ENCODE results near the gene CFAP77.

CFAP77 gene

DNA sequence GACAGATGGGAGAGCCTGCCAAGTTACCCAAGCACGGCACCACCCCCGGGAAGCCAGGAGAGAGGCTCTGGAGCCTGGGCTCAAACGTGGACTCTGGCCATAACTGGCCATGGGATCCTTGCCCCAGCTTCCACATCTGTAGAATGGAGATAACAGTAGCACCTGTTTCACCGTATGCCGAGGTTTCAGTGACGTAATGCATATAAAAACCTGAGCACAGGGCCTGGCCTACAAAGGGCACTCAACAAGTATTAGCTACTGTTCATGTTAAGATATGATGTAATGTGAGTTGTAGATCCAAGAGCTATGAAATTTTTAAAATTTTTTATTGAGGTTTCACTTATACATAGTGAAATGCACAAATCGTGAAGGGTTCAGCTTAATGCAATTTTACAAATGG, 90.2 kb downstream of the CFAP77 start:
- no peak for DNase-seq (ENCODE audit: extremely low read depth, low read depth)
- TF ChIP-seq, protein P1, sequence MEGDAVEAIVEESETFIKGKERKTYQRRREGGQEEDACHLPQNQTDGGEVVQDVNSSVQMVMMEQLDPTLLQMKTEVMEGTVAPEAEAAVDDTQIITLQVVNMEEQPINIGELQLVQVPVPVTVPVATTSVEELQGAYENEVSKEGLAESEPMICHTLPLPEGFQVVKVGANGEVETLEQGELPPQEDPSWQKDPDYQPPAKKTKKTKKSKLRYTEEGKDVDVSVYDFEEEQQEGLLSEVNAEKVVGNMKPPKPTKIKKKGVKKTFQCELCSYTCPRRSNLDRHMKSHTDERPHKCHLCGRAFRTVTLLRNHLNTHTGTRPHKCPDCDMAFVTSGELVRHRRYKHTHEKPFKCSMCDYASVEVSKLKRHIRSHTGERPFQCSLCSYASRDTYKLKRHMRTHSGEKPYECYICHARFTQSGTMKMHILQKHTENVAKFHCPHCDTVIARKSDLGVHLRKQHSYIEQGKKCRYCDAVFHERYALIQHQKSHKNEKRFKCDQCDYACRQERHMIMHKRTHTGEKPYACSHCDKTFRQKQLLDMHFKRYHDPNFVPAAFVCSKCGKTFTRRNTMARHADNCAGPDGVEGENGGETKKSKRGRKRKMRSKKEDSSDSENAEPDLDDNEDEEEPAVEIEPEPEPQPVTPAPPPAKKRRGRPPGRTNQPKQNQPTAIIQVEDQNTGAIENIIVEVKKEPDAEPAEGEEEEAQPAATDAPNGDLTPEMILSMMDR (IDR thresholded peaks at IDR 0.05; ENCODE audit: low read depth, low read length): no peak

DNA sequence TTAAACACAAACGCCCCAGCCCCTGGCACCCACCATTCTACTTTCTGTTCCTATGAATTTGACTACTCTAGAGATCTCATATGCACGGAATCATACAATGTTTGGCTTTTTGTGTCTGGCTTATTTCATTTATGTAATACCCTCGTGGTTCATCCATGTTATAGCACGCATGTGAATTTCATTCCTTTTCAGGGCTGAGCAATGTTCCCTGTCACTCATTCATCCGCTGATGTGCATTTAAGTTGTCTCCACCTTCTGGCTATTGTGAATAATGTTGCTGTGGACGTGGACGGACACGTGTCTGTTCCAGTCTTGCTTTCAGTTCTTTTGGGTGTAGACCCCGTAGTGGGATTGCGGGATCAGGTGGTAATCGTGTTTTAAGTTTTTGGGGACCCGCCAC, 92.5 kb downstream of the CFAP77 start:
- DNase-seq (ENCODE audit: extremely low read depth, low read depth): no peak
- TF ChIP-seq, protein P1 (IDR thresholded peaks at IDR 0.05; ENCODE audit: low read depth, low read length): no peak

DNA sequence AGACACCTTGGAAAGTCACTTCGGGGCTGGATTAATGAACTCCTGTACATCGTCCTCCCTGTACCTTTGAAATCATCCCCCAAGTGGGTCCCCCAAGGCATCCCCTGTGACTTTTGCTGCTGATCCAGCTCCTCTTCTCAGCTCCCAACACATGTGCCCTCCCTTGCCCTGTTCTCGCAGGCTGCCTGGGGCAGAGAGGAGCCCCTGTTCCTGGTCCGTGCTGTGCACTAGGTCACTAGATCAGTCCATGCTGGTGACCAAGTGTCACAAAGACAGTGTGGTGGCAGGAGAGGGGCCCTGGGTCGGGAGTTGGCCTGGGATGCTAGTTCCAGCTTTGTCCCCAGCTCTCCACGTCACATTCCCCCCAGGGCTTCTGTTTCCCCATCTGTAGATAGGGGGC, 93.1 kb downstream of the CFAP77 start:
- TF ChIP-seq, protein P1 (IDR thresholded peaks at IDR 0.05; ENCODE audit: low read depth, low read length): no peak
- no peak for DNase-seq (ENCODE audit: extremely low read depth, low read depth)

DNA sequence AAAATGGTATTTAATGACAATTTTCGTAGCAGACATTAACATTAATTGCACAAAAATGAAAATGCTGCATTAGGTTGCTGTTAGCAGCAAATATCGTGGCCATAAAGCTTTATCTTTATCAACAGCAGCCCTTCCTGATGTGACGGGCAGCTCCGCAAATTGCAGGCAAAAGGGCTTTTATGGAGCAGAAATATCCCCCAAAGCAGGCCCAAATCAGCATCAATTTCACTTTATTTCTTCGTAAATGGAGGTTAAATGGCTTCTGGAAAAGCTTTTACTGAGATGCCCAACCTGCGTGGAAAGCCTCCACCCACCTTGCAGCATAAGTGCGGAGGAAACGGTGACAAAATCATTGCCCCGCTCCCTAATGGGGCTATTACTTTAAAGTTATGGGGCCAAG, 94.5 kb downstream of the CFAP77 start:
- TF ChIP-seq, protein P1 (IDR thresholded peaks at IDR 0.05; ENCODE audit: low read depth, low read length): no peak
- DNase-seq (ENCODE audit: extremely low read depth, low read depth): no peak

DNA sequence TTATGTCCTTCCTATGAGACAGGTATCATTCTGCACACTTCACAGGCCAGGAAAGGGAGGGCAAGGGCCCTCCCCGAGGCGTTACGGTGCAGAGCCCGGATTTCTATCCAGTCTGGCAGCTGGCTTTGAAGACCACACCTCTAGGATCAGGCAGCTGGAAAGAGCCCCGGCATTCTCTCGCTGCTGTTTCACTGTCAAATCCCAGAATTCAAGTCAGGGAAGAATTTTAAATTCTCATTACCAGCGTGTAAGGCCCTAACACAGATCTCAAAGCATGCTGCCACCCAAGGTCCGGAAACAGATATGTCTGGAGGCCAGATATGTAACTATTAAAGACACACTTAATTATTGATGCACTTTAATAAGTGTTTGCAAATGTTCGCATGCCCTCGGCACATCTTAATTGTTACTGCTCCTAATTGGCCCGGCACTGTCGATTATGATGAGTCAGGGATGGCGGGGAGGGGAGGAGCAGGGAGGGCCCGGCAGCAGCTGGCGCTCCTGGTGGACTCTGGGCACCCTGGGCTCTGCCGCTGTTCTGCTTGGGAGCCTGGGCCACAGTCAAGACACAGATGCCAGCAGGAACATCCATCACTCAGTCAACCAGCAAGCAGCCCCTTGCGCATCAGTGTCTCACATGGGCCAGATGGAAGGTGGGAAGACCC, 96.1 kb downstream of the CFAP77 start:
- TF ChIP-seq, protein P1 (IDR thresholded peaks at IDR 0.05; ENCODE audit: low read depth, low read length): no peak

DNA sequence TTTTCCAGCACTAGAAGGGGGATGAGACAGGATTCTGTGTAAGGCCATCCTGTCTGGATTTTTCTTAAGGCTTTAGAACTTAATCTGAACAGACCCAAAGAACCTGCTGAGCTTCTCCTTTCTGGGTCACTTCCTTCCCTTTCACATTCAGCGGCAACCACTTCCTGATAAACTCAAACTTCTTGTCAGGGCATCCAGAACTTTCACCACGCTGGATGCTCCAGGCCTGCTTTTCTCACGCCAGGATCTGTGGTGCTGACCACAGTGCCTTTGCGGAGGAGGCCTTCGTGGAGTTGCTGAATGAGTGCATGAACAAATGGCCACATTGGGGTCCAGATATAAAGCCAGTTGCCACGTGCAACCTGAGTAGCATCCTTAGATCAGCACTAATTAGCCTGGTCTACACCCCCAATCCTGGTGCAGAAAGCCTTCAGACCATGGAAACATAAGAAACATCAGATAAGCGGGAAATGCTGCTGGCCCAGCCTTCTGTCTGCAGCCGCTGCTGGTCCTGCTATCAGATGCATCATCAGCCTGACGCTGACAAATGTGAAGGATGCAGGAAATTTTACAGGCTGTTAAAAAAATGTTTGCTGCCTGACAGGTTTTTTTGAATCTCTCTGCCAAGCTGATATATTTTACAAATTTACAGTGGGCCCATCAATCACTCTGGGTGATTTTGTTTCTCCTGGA, 97.1 kb downstream of the CFAP77 start:
- no peak for DNase-seq (ENCODE audit: extremely low read depth, low read depth)
- TF ChIP-seq, protein P1 (IDR thresholded peaks at IDR 0.05; ENCODE audit: low read depth, low read length): no peak

More for the DNA sequence above, 96.1 kb downstream of the CFAP77 start:
- DNase-seq (ENCODE audit: extremely low read depth, low read depth): no peak

DNA sequence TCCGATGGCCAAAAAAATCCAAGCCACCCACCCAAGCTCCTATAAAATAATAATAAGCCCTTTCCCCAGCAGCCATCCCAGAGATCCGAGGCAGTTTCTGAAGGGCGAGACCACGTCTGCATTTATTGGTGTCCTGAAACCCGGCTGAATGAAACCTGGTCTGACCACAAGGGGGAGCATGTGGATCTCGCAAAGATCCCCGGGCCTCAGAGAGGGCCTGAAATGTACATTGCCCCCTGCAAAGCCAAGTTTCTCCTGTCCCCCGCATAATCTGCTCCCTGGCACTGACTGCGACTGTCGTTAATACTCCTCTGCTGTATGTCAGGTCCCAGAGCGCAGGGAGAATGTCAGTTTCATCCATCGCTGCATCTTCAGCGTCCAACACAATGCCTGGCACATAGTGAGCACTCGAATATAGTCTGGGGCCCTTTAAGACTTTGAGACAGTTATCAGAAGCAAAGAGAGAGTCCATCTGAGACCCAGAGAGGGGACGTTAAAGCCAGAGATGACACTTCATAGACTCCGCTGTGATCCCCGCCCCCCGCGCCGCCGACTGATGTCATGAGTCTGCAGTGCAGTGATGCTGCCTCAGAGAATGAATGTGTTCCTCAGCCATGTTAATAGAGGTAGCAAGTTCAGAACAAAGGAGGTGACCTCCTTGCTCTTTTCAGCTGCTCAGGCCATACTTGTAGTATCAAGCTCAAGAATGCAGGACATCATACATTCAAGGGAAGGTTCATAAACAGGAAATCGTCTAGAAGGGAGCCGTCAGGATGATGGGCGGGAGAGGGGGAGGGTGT, 97.9 kb downstream of the CFAP77 start:
- TF ChIP-seq, protein P1 (IDR thresholded peaks at IDR 0.05; ENCODE audit: low read depth, low read length): peak; percentile 87
- DNase-seq (ENCODE audit: extremely low read depth, low read depth): peak; percentile 27
